Measurements from ENCODE around the gene TTC16. TPM values are rescaled to one million over a fixed set of nuclear protein-coding genes. Genes with fewer than 3 reads are reported as not detected.

Gene TTC16
- total RNA-seq, 1 donor from 2014 or later: not detected

GRCh38 chr9:127773981-127774380 lies 58.1 kb downstream of the TTC16 start:
- DNase-seq (ENCODE audit: low read depth): no peak
- H3K27me3 ChIP-seq (ENCODE audit: insufficient read depth, low read length): no peaks in the 10 kb centered on the region

DNA sequence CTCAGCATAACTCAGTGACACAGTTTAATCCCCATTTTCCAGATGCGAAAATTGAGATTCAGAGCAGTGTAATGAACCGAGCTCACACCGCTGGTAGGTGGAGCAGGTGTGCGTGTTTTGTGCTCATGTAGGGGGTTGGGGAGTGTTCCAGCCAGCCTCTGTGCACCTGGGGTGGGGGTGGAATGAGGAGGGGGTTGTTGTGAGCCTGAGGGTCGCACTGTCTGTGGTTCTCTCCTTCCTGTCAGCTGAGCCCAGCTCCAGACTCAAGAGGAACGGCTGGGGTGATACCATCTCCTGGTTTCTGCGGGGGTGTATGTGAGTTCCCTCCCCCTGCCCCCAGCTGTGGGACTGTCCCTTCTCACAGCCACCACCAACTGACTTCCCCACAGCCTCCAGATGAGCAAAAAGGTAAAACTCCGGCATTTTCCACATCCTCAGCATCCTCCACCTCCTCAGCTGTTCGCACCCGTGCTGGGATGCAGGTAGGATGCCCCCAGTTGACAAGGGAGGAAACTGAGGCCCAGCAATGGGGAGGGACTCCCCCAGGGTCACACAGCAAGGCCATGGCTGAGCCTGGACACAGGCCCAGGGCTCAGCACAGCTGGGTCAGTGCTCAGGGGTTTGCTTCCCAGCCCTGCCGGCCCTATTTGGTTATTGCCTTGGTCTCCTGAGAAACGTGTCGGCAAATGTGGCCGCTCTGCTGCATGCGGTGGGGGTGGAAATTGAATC lies 60.5 kb downstream of the TTC16 start:
- Mint-ChIP-seq H3K27me3 (ENCODE audit: low read depth, unreplicated experiment) (peaks cover 6% of the 10 kb centered on the region), H3K4me3 (ENCODE audit: unreplicated experiment) (no peak overlapping the region), H3K4me1 (ENCODE audit: low read depth, unreplicated experiment) (no peaks in the 10 kb centered on the region), H3K27ac (ENCODE audit: unreplicated experiment) (no peak overlapping the region), H3K9me3 (ENCODE audit: unreplicated experiment) (no peaks in the 10 kb centered on the region), H3K36me3 (ENCODE audit: low read depth, unreplicated experiment) (no peaks in the 10 kb centered on the region)
- no peaks in the 10 kb centered on the region for H3K36me3 ChIP-seq (ENCODE audit: insufficient read depth, low read length)
- no peak overlapping the region for H2AFZ ChIP-seq (ENCODE audit: low read depth, low read length)
- DNase-seq (ENCODE audit: low read depth) (no peak), FAIRE-seq (no peak)
- no peaks in the 10 kb centered on the region for H3K27me3 ChIP-seq (ENCODE audit: insufficient read depth, low read length)
- H4K20me1 ChIP-seq (ENCODE audit: insufficient read depth, low read length): no peaks in the 10 kb centered on the region
- no peaks in the 10 kb centered on the region for H3K4me1 ChIP-seq (ENCODE audit: insufficient read depth, low read length)
- no peak overlapping the region for H3K9ac ChIP-seq (ENCODE audit: low read length)
- no peak overlapping the region for H3K4me3 ChIP-seq (ENCODE audit: insufficient read depth, low read depth, low read length)
- no peak overlapping the region for H3K4me2 ChIP-seq (ENCODE audit: low read length)
- no peaks in the 10 kb centered on the region for H3K79me2 ChIP-seq (ENCODE audit: insufficient read depth, low read length)
- no peak overlapping the region for H3K27ac ChIP-seq (ENCODE audit: low read depth, low read length)
- no peak for TF ChIP-seq EZH2 (IDR thresholded peaks at IDR 0.05; ENCODE audit: insufficient read depth, low read length)
- TF ChIP-seq, protein P1, sequence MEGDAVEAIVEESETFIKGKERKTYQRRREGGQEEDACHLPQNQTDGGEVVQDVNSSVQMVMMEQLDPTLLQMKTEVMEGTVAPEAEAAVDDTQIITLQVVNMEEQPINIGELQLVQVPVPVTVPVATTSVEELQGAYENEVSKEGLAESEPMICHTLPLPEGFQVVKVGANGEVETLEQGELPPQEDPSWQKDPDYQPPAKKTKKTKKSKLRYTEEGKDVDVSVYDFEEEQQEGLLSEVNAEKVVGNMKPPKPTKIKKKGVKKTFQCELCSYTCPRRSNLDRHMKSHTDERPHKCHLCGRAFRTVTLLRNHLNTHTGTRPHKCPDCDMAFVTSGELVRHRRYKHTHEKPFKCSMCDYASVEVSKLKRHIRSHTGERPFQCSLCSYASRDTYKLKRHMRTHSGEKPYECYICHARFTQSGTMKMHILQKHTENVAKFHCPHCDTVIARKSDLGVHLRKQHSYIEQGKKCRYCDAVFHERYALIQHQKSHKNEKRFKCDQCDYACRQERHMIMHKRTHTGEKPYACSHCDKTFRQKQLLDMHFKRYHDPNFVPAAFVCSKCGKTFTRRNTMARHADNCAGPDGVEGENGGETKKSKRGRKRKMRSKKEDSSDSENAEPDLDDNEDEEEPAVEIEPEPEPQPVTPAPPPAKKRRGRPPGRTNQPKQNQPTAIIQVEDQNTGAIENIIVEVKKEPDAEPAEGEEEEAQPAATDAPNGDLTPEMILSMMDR (IDR thresholded peaks at IDR 0.05; ENCODE audit: insufficient read depth, low read depth, low read length): no peak
- H3K9me3 ChIP-seq (ENCODE audit: insufficient read depth, low read depth, low read length): no peaks in the 10 kb centered on the region

More at GRCh38 chr9:127773981-127774380, 58.1 kb downstream of the TTC16 start:
- Histone ChIP-seq H3K9me3 (ENCODE audit: insufficient read depth, low read depth, low read length) (no peaks in the 10 kb centered on the region), H3K4me2 (ENCODE audit: low read length) (no peak overlapping the region), H3K4me3 (ENCODE audit: insufficient read depth, low read depth, low read length) (no peak overlapping the region), H3K4me1 (ENCODE audit: insufficient read depth, low read length) (peaks cover 10% of the 10 kb centered on the region), H3K9ac (ENCODE audit: low read length) (no peak overlapping the region), H3K27ac (ENCODE audit: low read depth, low read length) (no peak overlapping the region), H2AFZ (ENCODE audit: low read depth, low read length) (no peak overlapping the region), H3K36me3 (ENCODE audit: insufficient read depth, low read length) (no peaks in the 10 kb centered on the region), H3K79me2 (ENCODE audit: insufficient read depth, low read length) (no peaks in the 10 kb centered on the region), H4K20me1 (ENCODE audit: insufficient read depth, low read length) (no peaks in the 10 kb centered on the region)
- Mint-ChIP-seq H3K4me1 (ENCODE audit: low read depth, unreplicated experiment) (peaks cover 5% of the 10 kb centered on the region), H3K4me3 (ENCODE audit: unreplicated experiment) (no peak overlapping the region), H3K36me3 (ENCODE audit: low read depth, unreplicated experiment) (no peaks in the 10 kb centered on the region), H3K27ac (ENCODE audit: unreplicated experiment) (no peak overlapping the region), H3K27me3 (ENCODE audit: low read depth, unreplicated experiment) (peaks cover 6% of the 10 kb centered on the region), H3K9me3 (ENCODE audit: unreplicated experiment) (no peaks in the 10 kb centered on the region)
- TF ChIP-seq EZH2 (IDR thresholded peaks at IDR 0.05; ENCODE audit: insufficient read depth, low read length): no peak
- TF ChIP-seq, protein P1 (IDR thresholded peaks at IDR 0.05; ENCODE audit: insufficient read depth, low read depth, low read length): no peak
- no peak for FAIRE-seq

DNA sequence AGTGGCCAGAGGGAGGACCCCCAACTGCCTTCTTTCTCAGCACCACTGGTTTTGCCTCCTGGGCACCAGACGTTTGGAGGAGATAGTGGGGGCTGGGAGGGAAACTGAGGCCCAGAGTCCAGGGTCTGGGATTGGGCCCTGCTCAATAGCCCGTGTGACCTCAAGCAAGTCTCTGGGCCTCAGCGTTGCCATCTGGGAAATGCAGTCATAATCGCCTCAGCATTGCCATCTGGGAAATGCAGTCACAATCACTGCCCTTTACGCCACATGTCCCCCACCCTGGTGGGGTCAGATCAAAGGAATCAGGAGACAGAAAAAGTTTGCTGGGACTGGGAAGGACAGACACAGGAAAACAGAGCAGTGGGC lies 61.0 kb downstream of the TTC16 start:
- H3K4me3 Mint-ChIP-seq (ENCODE audit: unreplicated experiment): no peak overlapping the region
- no peak overlapping the region for H3K9ac ChIP-seq (ENCODE audit: low read length)
- no peaks in the 10 kb centered on the region for H3K27me3 ChIP-seq (ENCODE audit: insufficient read depth, low read length)
- no peaks in the 10 kb centered on the region for H3K36me3 Mint-ChIP-seq (ENCODE audit: low read depth, unreplicated experiment)
- peaks cover 6% of the 10 kb centered on the region for H3K27me3 Mint-ChIP-seq (ENCODE audit: low read depth, unreplicated experiment)
- H3K36me3 ChIP-seq (ENCODE audit: insufficient read depth, low read length): no peaks in the 10 kb centered on the region
- no peaks in the 10 kb centered on the region for H4K20me1 ChIP-seq (ENCODE audit: insufficient read depth, low read length)
- no peaks in the 10 kb centered on the region for H3K9me3 ChIP-seq (ENCODE audit: insufficient read depth, low read depth, low read length)
- no peak overlapping the region for H3K27ac Mint-ChIP-seq (ENCODE audit: unreplicated experiment)
- no peak for FAIRE-seq
- no peak for DNase-seq (ENCODE audit: low read depth)
- TF ChIP-seq, protein P1 (IDR thresholded peaks at IDR 0.05; ENCODE audit: insufficient read depth, low read depth, low read length): no peak
- TF ChIP-seq EZH2 (IDR thresholded peaks at IDR 0.05; ENCODE audit: insufficient read depth, low read length): no peak
- no peak overlapping the region for H3K4me2 ChIP-seq (ENCODE audit: low read length)
- no peaks in the 10 kb centered on the region for H3K4me1 Mint-ChIP-seq (ENCODE audit: low read depth, unreplicated experiment)
- no peak overlapping the region for H3K27ac ChIP-seq (ENCODE audit: low read depth, low read length)
- H3K79me2 ChIP-seq (ENCODE audit: insufficient read depth, low read length): no peaks in the 10 kb centered on the region
- H3K4me1 ChIP-seq (ENCODE audit: insufficient read depth, low read length): no peaks in the 10 kb centered on the region
- H3K4me3 ChIP-seq (ENCODE audit: insufficient read depth, low read depth, low read length): no peak overlapping the region
- no peak overlapping the region for H2AFZ ChIP-seq (ENCODE audit: low read depth, low read length)
- H3K9me3 Mint-ChIP-seq (ENCODE audit: unreplicated experiment): no peaks in the 10 kb centered on the region
